HG03378 (cell line): ENCODE results near the gene TYROBP.
"Not testable (repeated sequence)": the region's sequence is repeated elsewhere in the genome, so short reads cannot be mapped to it uniquely, and the experiment has no call there.

Experiments used
- ATAC-seq: cut with Tn5 transposase; IDR thresholded peaks from one replicate; pipeline ENCODE4 v1.9.1; 2021; ENCODE audit warnings: mild to moderate bottlenecking, moderate library complexity; ENCODE audit not compliant: unreplicated experiment

Gene TYROBP

DNA sequence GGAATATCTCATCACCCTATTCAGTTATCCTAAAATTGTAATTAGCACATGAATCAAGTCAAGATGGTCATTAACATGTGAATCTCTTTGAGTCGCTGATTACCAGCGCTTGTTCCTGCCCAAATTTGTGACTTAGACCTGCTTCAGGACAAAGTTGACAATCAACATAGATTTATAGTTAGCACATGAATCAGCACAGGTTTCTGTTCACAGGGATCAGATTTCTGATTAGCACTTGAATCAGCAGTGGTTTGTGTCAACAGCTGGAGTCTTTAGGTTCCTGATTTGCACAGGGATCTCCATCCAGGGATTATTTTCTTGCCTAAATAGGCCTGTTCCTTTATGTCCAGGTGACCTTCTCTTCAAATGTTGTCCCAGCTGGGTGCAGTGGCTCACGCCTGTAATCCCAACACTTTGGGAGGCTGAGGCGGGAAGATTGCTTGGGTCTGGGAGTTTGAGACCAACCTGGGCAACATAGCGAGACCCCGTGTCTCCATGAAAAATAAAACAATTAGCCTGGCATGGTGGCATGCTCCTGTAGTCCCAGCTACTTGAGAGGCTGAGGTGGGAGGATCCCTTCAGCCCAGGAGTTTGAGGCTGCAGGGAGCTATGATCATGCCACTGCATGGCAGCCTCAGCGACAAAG is 24.3 kb upstream of the TYROBP start:
- no peak for ATAC-seq

GRCh38 chr19:35931874-35932202 is 23.7 kb upstream of the TYROBP start:
- ATAC-seq, result no peak

- ATAC-seq, result peak; percentile 88
These were observed 23.2 kb upstream of the TYROBP start for GRCh38 chr19:35931161-35931873.

DNA sequence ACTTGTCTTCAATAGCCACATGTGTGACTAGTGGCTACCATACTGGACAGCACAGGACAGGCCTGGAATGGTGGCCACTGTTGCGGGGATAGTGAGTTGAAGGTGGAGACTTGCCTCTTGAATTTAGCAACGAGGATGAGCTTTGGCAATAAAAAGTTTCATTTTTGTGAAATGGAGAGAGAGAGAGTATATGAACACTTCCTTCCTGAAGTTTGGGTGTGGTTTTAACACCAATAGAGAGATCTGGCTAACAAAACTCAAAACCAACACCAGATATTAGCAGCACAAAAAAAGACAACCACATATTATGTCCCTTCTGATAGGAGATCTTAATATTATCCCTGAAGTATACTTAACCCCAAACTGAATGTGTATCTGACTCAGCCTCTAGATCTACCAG is 21.8 kb upstream of the TYROBP start:
- ATAC-seq, result no peak

GRCh38 chr19:35928507-35928906 is 20.4 kb upstream of the TYROBP start:
- no peak for ATAC-seq

- ATAC-seq, result no peak
These were observed 17.4 kb upstream of the TYROBP start for GRCh38 chr19:35925501-35925900.

DNA sequence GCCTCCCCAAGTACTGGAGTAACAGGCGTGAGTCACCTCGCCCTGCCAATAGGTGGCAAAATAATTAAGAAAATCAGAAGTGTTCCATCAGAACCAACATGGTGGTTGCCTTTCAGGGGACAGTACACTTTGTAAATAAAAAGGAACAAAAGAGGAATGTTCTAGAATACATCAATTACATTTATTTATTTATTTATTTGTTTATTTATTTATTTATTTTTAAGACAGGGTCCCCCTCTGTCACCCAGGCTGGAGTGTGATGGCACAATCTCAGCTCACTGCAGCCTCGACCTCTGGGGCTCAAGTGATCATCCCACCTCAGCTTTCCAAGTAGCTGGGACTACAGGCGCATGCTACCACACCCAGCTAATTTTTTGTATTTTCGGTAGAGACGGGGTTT is 12.9 kb upstream of the TYROBP start:
- ATAC-seq, result no peak

GRCh38 chr19:35919306-35919705 is 11.2 kb upstream of the TYROBP start:
- no peak for ATAC-seq

DNA sequence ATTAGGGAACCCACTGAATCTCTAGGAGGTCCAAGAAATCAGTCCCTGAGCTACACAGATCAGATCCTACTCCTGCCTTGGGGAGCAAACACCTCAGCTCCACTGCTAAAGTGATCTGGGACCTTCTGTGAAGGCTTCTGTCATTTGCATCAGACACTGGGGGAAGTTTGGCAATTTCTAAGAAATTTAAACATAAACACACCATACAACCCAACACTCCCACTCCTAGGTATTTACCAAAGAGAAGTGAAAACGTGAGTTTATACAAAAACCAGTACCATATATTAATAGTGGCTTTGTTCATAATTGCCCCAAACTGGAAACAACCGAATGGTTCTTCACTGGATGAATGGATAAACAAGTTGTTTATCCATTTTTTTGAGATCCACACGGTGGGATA is 7.3 kb upstream of the TYROBP start:
- ATAC-seq, result no peak

DNA sequence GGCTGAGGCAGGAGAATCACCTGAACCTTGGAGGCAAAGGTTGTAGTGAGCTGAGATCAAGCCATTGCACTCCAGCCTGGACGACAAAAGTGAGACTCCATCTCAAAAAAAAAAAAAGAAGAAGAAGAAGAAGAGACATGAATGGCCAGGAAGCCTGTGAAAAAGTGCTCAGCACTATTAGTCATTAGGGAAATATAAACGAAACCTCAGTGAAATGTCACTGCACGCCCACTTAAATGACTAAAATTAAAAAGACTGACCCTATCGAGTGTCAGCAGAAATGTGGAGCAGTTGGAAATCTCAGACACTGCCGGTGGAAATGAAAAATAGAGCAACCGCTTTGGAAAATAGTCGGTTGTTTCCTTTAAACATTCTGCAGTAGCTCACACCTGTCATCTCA is 5.5 kb upstream of the TYROBP start:
- no peak for ATAC-seq

DNA sequence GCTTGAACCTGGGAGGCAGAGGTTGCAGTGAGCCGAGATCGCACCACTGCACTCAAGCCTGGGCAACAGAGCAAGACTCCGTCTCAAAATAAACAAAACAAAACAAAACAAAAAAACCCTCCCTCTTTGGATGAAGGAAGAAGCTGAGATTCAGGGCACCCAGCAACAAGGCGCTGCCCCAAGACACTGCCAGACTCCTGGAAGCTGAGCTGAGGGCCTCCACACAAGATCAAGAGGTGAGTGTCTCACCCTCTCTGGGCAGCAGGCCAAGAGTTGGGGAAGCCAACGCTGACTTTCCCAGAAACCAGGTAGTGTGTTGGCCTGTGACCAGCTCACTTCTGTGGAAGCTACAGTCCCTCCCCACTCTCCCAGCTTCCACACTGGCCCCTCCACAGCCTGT is 3.7 kb upstream of the TYROBP start:
- no peak for ATAC-seq

- no peak for ATAC-seq
These were observed 3.1 kb upstream of the TYROBP start for GRCh38 chr19:35911173-35911572.

DNA sequence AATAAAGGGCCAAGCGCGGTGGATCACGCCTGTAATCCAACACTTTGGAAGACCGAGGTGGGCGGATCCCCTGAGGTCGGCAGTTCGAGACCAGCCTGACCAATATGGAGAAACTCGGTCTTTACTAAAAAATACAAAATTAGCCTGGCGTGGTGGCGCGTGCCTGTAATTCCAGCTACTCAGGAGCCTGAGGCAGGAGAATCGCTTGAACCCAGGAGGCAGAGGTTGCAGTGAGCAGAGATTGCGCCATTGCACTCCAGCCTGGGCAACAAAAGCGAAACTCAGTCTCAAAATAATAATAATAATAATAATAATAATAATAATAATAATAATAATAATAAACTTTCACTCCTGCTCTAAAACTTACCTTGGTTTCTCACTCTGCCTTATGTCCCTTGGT is 2.3 kb upstream of the TYROBP start:
- not testable (repeated sequence) for ATAC-seq

DNA sequence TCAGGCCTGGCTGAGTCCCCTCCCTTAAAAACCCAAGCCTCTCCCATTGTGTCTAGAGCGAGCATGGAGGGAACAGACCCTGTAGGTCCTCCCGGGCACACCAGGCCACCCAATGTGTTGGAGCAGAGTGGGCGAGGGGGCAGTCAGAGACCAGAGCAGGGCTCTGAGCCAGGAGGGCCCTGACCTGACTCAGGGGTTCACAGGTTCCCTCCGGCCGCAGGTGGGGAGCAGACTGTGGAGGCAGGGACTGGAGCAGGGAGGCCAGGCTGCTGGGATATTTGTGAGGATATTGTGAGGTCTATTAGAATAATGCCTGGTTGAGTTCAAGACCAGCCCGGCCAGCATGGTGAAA is 1.6 kb upstream of the TYROBP start:
- no peak for ATAC-seq

DNA sequence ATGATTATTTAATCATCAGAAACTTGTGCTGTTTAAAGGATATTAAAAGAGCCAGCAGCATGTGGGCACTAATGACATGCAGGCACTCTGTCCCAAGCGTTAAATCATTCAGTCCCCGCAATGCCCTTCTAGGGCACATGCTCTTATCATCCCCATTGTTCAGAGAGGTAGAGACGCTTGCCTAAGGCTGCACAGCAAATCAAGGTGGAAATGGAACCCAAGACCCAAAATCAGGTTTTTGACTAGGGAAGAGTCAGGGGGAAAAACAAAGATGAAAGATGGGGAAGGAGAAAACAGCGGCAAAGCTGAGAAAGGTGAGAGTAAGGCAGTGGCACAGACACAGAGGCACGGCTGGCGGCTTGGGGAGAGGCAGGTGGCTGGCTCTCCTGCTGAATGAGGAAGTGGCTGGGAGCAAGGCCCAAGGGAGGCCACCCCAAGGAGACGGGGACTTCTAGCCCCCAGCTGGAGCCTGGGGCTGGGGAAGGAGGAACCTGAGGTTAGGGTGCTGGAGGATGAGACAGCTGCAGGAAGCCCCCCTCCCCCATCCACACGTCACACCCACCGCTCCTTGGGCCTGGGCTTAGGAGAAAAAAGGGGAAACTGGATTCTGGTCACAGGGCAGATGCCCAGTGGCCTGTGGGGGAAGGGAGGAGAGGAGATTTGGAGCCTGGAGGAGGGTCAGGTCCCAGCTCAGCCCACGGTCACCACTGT is 1.0 kb upstream of the TYROBP start:
- no peak for ATAC-seq

- no peak for ATAC-seq
These were observed 734 bp downstream of the TYROBP start for GRCh38 chr19:35907377-35907745.

- no peak for ATAC-seq
These were observed 2.8 kb downstream of the TYROBP start for GRCh38 chr19:35905178-35905727.

DNA sequence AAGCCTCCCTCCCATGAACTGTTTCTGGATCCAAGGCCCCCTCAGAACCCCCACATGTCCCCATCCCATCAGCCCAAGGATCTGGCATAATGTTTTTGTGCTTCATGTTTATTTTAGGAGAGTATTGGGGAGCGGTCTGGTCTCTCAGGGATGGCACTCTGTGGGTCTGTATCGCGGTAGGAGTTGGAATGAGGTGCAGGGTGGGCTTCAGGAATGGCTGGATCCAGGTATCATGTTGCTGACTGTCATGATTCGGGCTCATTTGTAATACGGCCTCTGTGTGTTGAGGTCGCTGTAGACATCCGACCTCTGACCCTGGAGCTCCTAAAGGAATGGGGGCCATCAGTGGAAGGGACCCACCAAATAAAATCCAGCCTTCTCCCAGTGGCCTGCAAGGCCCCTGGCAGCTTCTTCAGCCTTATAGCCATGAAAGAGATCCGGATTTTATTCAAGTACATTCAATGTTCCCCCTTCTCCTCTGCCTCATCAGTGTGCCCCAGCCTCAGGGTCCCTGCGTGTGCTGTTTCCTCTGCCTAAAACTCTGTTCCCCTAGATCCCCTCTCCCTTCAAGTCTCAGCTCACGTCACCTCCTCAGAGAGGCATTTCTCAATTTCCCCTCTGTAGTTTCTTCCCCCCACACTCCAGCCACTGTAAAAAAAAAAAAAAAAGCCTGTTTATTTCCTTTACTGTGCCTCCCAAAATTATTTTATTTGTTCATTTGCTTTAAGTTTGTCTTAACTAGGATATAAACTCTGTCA is 3.6 kb downstream of the TYROBP start:
- no peak for ATAC-seq

DNA sequence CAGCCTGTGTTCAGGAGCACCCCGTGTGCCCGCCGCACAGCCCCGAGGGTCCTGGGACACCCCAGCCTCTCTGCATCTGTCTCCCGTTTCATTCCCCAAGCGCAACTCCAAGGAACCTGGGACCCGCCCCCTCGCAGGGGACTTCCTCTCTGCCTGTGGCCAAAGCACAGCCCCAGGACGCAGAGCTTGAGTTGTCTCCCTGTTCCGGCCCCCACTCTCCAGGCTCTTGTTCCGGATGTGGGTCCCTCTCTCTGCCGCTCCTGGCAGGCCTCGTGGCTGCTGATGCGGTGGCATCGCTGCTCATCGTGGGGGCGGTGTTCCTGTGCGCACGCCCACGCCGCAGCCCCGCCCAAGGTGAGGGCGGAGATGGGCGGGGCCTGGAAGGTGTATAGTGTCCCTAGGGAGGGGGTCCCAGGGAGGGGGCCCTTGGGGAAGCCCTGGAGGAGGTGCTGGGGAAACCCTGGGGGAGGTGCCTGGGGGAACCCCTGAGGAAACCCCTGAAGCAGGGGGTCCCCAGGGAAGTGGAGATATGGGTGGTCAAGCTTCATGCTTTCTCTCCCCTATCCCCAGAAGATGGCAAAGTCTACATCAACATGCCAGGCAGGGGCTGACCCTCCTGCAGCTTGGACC is 4.4 kb downstream of the TYROBP start:
- no peak for ATAC-seq

GRCh38 chr19:35902870-35903475 is 5.1 kb downstream of the TYROBP start:
- ATAC-seq, result no peak
